ENCODE data around the gene SORCS1.

DNA sequence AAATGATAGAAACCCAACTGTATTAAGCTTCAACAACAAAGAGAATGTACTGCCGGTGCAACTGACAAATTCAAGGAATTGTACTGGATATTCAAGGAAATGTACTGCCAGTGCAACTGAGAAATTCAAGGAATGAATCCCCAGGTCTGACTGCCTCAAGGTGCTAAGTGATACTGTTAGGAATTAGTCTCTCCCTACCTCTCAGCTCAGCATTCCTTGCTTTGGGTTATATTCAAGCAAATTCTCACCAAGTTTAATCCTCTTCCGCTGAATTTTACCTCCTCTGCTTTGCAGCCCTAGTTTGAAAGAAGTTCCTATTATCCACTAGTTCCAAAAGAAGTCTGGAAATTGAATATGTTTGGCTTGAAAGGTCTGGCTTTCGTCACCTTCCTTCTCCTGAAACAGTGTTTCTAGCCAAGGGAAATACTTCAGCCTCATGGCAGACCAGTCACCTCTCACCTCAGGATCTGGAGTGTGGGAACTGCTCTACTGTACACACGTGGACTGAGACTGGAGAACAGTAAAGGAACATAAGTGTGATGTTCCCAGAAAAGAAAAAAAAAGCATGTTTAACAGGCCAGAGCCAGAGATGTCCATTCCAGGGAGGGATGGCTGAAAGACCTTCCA, 60.4 kb downstream of the SORCS1 start:
- no peak for TF ChIP-seq POLR2AphosphoS5 (IDR thresholded peaks at IDR 0.05; ENCODE audit: borderline replicate concordance, low read depth, low read length)
- TF ChIP-seq EZH2 (IDR thresholded peaks at IDR 0.05) = no peak
